Breast epithelium (tissue), 3 donors: Measurements from ENCODE around the gene ACSS2. TPM values are rescaled to one million over a fixed set of nuclear protein-coding genes. Genes with fewer than 3 reads are reported as not detected.

Source experiments
- total RNA-seq, 3 donors: library from RNA; depleted of rRNA; stranded (reverse); fragments of >200 nt; gene quantifications; one replicate each; pipeline ENCODE4 v1.1.0, GENCODE V29; 2016

The ACSS2 gene
- total RNA-seq, 3 donors from 2014 or later = 70.1 to 137 (median 71.1) TPM

Other genes with a start within 250 kb of the ACSS2 start
- 10 to 100 TPM in 2 of 3 donors, 1 to 10 TPM in 1; 7.4 to 16.1 (median 15.8) TPM for gene PIGU, start 199.5 kb upstream of the ACSS2 start, total RNA-seq
- gene TP53INP2, start 172.3 kb upstream of the ACSS2 start, total RNA-seq = 1 to 10 TPM; 4.7 to 8.0 (median 4.9) TPM
- gene NCOA6, start 51.0 kb upstream of the ACSS2 start, total RNA-seq = 10 to 100 TPM; 20.0 to 20.6 (median 20.3) TPM
- 10 to 100 TPM; 13.1 to 21.8 (median 16.4) TPM for gene GGT7, start 3.8 kb upstream of the ACSS2 start, total RNA-seq
- gene GSS, start 79.2 kb downstream of the ACSS2 start, total RNA-seq = 10 to 100 TPM; 33.4 to 61.9 (median 53.7) TPM
- 1 to 10 TPM in 1 of 3 donors, under 1 TPM in 2; 0.66 to 1.1 (median 0.73) TPM for gene MYH7B, start 79.3 kb downstream of the ACSS2 start, total RNA-seq
- 10 to 100 TPM; 62.6 to 71.7 (median 69.5) TPM for gene TRPC4AP, start 216.2 kb downstream of the ACSS2 start, total RNA-seq